ENCODE results near the gene ZNF367. TPM values are rescaled to one million over a fixed set of nuclear protein-coding genes. Genes with fewer than 3 reads are reported as not detected.

ZNF367 gene
- polyA plus RNA-seq, 1 of the 3 experiments (the other 2 are of a cell fraction) = 1.5 TPM

DNA sequence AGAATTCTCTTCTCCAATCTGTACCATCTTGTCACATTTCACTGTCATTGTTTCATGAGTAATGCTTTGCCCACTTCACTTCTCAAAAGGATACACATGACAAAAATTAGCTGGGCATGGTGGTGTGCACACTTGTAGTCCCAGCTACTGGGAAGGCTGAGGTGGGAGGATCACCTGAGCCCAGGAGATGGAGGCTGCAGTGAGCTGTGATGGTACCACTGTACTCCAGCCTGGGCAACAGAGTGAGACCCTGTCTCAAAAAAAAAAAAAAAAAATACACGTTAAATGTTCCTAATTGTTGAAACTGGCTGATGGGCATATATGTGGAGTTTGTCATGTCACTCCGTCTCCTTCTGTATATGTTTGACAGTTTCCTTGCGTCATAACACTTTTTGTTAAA is 79.9 kb downstream of the ZNF367 start:
- Histone ChIP-seq H3K36me3 (replicated peaks in 1 of 2; ENCODE audit: control insufficient read depth in 1 of 2, insufficient read depth in 2 of 2, low read length in 1 of 2) (peaks cover 0 to 36% of the 10 kb centered on the region in 2 experiments), H3K27me3 (ENCODE audit: insufficient read depth) (no peaks in the 10 kb centered on the region), H4K20me1 (ENCODE audit: insufficient read depth) (no peaks in the 10 kb centered on the region), H3K79me2 (ENCODE audit: insufficient read depth) (no peaks in the 10 kb centered on the region), H3K27ac (ENCODE audit: low read depth in 2 of 2, low read length in 1 of 2) (peak overlapping the region in 1 of 2 experiments; percentile 95; a peak in 1 of 4 replicates), H3K4me2 (no peak overlapping the region), H3K9ac (no peak overlapping the region), H3K9me3 (no peaks in the 10 kb centered on the region), H3K4me3 (ENCODE audit: low read depth in 2 of 2, low read length in 1 of 2) (no peak overlapping the region), H3F3A (replicated peaks; ENCODE audit: insufficient read depth) (peaks cover 24% of the 10 kb centered on the region), H2AFZ (ENCODE audit: low read depth) (no peak overlapping the region), H3K4me1 (ENCODE audit: control insufficient read depth in 1 of 2, insufficient read depth in 2 of 2, low read depth in 1 of 2, low read length in 1 of 2) (peaks cover 0 to 18% of the 10 kb centered on the region in 2 experiments; a peak in 2 of 4 replicates), H3K9me2 (no peaks in the 10 kb centered on the region)
- TF ChIP-seq TCF12 (IDR thresholded peaks at IDR 0.05) = no peak
- no peak for TF ChIP-seq YY1 (IDR thresholded peaks at IDR 0.05; ENCODE audit: low read depth)
- TF ChIP-seq RXRA (IDR thresholded peaks at IDR 0.05; ENCODE audit: borderline replicate concordance, low read depth) = no peak
- TF ChIP-seq EZH2phosphoT487 (IDR thresholded peaks at IDR 0.05; ENCODE audit: borderline replicate concordance, low read depth) = no peak
- no peak for TF ChIP-seq RCOR1 (IDR thresholded peaks at IDR 0.05; ENCODE audit: low read length)
- TF ChIP-seq, protein P1, sequence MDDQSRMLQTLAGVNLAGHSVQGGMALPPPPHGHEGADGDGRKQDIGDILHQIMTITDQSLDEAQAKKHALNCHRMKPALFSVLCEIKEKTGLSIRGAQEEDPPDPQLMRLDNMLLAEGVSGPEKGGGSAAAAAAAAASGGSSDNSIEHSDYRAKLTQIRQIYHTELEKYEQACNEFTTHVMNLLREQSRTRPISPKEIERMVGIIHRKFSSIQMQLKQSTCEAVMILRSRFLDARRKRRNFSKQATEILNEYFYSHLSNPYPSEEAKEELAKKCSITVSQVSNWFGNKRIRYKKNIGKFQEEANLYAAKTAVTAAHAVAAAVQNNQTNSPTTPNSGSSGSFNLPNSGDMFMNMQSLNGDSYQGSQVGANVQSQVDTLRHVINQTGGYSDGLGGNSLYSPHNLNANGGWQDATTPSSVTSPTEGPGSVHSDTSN (IDR thresholded peaks at IDR 0.05) = no peak
- TF ChIP-seq USF2 (IDR thresholded peaks at IDR 0.05; ENCODE audit: borderline replicate concordance, low read depth, low read length) = no peak
- TF ChIP-seq MXI1 (IDR thresholded peaks at IDR 0.05; ENCODE audit: low read depth, low read length) = no peak
- TF ChIP-seq POLR2AphosphoS5 (IDR thresholded peaks at IDR 0.05; ENCODE audit: low read depth, low read length) = no peak
- no peak for TF ChIP-seq FOXJ3 (CRISPR knock-in tag; IDR thresholded peaks at IDR 0.05)
- TF ChIP-seq TEAD4 (IDR thresholded peaks at IDR 0.05; ENCODE audit: borderline replicate concordance, insufficient read depth) = no peak
- TF ChIP-seq TAF1 (IDR thresholded peaks at IDR 0.05; ENCODE audit: borderline replicate concordance, low read depth, low read length) = no peak
- no peak for TF ChIP-seq JUND (IDR thresholded peaks at IDR 0.05)
- ChIA-PET POLR2A (no interaction called here), CTCF (interaction anchor here (0.7 kb wide), 1 partner anchor 10 kb away, joined by 3 read pairs; no protein-coding TSS in a partner anchor)
- no peak for DNase-seq
- 95% methylated on average over 3 of the region's 3 CpGs for WGBS (ENCODE audit: low lambda C conversion rate)

Other genes starting within 250 kb of the ZNF367 start
- gene HSD17B3, start 116.2 kb downstream of the ZNF367 start, polyA plus RNA-seq (2012; rRNA removed) = 0.51 and 0.86 TPM in 2 replicates
- gene SLC35D2, start 34.7 kb downstream of the ZNF367 start, polyA plus RNA-seq (2012; rRNA removed) = 26.1 and 27.0 TPM in 2 replicates
- gene HABP4, start 31.8 kb upstream of the ZNF367 start, polyA plus RNA-seq (2012; rRNA removed) = 18.4 and 19.0 TPM in 2 replicates
- 10.1 and 10.5 TPM in 2 replicates for gene CDC14B, start 201.5 kb upstream of the ZNF367 start, polyA plus RNA-seq (2012; rRNA removed)
- 8.4 and 8.7 TPM in 2 replicates for gene PRXL2C, start 236.9 kb upstream of the ZNF367 start, polyA plus RNA-seq (2012; rRNA removed)